ENCODE data around the gene MAPKAP1.

DNA sequence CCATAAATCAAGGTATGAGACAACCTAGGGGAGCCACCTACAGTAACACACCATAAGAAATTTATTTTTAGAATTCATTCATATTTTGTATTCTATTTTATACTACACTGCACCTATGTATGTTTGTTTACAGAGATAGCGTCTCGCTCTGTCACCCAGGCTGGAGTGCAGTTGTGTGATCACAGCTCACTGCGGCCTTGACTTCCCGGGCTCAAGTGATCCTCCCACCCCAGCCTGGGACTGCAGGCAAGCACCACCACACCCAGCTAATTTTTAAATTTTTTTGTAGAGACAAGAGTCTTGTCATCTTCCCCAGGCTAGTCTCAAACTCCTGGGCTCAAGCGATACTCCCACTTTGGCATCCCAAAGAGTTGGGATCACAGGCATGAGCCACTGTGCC lies 25.4 kb downstream of the MAPKAP1 start:
- TF ChIP-seq, protein P1, sequence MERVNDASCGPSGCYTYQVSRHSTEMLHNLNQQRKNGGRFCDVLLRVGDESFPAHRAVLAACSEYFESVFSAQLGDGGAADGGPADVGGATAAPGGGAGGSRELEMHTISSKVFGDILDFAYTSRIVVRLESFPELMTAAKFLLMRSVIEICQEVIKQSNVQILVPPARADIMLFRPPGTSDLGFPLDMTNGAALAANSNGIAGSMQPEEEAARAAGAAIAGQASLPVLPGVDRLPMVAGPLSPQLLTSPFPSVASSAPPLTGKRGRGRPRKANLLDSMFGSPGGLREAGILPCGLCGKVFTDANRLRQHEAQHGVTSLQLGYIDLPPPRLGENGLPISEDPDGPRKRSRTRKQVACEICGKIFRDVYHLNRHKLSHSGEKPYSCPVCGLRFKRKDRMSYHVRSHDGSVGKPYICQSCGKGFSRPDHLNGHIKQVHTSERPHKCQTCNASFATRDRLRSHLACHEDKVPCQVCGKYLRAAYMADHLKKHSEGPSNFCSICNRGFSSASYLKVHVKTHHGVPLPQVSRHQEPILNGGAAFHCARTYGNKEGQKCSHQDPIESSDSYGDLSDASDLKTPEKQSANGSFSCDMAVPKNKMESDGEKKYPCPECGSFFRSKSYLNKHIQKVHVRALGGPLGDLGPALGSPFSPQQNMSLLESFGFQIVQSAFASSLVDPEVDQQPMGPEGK (CRISPR knock-in tag; IDR thresholded peaks at IDR 0.05; ENCODE audit: borderline replicate concordance) = no peak
- no peak for TF ChIP-seq RARB (CRISPR knock-in tag; IDR thresholded peaks at IDR 0.05)
- no peak for TF ChIP-seq OSR1 (CRISPR knock-in tag; IDR thresholded peaks at IDR 0.05)
- no peak for TF ChIP-seq ARNTL (CRISPR knock-in tag; IDR thresholded peaks at IDR 0.05; ENCODE audit: borderline replicate concordance, low read depth)
- no peak for TF ChIP-seq ESRRG (CRISPR knock-in tag; IDR thresholded peaks at IDR 0.05)
- no peak for TF ChIP-seq ZFP3 (CRISPR knock-in tag; IDR thresholded peaks at IDR 0.05)
- TF ChIP-seq, protein P2, sequence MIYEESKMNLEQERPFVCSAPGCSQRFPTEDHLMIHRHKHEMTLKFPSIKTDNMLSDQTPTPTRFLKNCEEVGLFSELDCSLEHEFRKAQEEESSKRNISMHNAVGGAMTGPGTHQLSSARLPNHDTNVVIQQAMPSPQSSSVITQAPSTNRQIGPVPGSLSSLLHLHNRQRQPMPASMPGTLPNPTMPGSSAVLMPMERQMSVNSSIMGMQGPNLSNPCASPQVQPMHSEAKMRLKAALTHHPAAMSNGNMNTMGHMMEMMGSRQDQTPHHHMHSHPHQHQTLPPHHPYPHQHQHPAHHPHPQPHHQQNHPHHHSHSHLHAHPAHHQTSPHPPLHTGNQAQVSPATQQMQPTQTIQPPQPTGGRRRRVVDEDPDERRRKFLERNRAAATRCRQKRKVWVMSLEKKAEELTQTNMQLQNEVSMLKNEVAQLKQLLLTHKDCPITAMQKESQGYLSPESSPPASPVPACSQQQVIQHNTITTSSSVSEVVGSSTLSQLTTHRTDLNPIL (CRISPR knock-in tag; IDR thresholded peaks at IDR 0.05; ENCODE audit: low read depth) = no peak
- no peak for TF ChIP-seq ZNF565 (CRISPR knock-in tag; conservative IDR thresholded peaks at IDR 0.05; ENCODE audit: low read depth)
- TF ChIP-seq ZFP30 (CRISPR knock-in tag; IDR thresholded peaks at IDR 0.05) = no peak
- TF ChIP-seq TCF4 (CRISPR knock-in tag; IDR thresholded peaks at IDR 0.05; ENCODE audit: borderline replicate concordance) = no peak
